Stimulated activated CD8-positive, alpha-beta memory T cell treated with anti-CD3 and anti-CD28 coated beads, Interleukin-12 subunit alpha, Interleukin-12 subunit beta, amount 100 ng/mL, for 24 hours (primary cell): Measurements from ENCODE around the gene CYP4X1.
"Not testable (repeated sequence)": the region's sequence is repeated elsewhere in the genome, so short reads cannot be mapped to it uniquely, and the experiment has no call there.

ENCODE experiments used
- DNase-seq: peaks from one replicate; pipeline ENCODE4 v3.0.0-alpha.2; 2020; ENCODE audit errors: extremely low read depth

CYP4X1 gene

GRCh38 chr1:47069509-47069908 is 46.0 kb downstream of the CYP4X1 start:
- DNase-seq = not testable (repeated sequence)

DNA sequence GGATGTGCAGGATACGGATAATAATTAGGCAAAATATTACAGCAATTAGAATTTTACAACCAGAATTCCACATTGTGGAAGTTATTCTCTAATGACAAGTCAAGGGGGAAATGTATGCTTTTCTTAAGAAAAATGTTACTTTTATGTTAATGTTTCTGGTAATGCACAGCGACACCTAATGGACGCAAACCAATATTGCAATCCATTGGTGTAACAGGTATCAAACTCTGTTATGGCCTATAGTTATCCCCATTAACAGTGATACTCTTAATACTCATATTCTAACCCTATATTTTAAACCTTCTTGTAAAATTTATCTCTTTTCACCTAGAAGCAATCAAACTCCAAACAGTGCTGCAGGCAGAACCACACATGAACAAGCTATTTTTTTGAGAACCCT is 65.9 kb downstream of the CYP4X1 start:
- not testable (repeated sequence) for DNase-seq

DNA sequence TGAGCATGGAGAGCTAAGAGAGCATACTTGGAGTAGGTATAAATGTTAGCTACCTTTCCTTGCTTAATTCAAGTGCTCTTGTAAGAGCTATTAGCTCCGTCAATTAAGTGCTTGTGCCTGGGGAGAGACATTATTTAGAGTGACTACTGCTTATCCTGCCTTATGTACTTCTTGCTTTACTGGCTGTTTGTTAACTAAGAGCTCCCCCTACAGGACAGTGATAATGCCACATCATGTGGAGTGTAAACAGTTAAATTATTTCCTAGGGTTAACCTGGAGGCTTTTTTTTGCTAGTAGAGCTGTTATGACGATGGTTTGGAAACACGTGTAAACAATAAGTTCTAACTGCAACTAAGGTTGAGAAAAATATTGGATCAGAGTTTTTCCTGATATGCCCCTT is 68.0 kb downstream of the CYP4X1 start:
- DNase-seq = not testable (repeated sequence)
